ENCODE data around the gene SLC40A1.

GRCh38 chr2:189517847-189518535 is 62.6 kb downstream of the SLC40A1 start:
- no peak for TF ChIP-seq CTCF (IDR thresholded peaks at IDR 0.05)
- TF ChIP-seq POLR2A (IDR thresholded peaks at IDR 0.05): no peak
- TF ChIP-seq EP300 (IDR thresholded peaks at IDR 0.05): no peak
- no peak for TF ChIP-seq POLR2AphosphoS5 (IDR thresholded peaks at IDR 0.05)
